Stimulated activated CD8-positive, alpha-beta memory T cell treated with anti-CD3 and anti-CD28 coated beads, Interleukin-7, amount 100 ng/mL, for 48 hours (primary cell): ENCODE results near the gene SLC11A2.
"Not testable (repeated sequence)": the region's sequence is repeated elsewhere in the genome, so short reads cannot be mapped to it uniquely, and the experiment has no call there.

Experiments used
- DNase-seq, 2 donors: peaks; one replicate each; pipeline ENCODE4 v3.0.0-alpha.2; 2020; ENCODE audit warnings: low read depth in 1 of 2; ENCODE audit errors: extremely low read depth in 1 of 2

SLC11A2 gene

GRCh38 chr12:51027342-51027835 is 1.2 kb upstream of the SLC11A2 start:
- no peak for DNase-seq

GRCh38 chr12:51025338-51025835 is 797 bp downstream of the SLC11A2 start:
- DNase-seq: no peak

- DNase-seq: no peak
These were observed 2.4 kb downstream of the SLC11A2 start for GRCh38 chr12:51023625-51024382.

GRCh38 chr12:51021694-51022093 is 4.5 kb downstream of the SLC11A2 start:
- no peak for DNase-seq

- no peak for DNase-seq
These were observed 5.6 kb downstream of the SLC11A2 start for GRCh38 chr12:51020448-51021182.

- no peak for DNase-seq
These were observed 6.3 kb downstream of the SLC11A2 start for GRCh38 chr12:51019927-51020326.

- DNase-seq: no peak
These were observed 7.2 kb downstream of the SLC11A2 start for GRCh38 chr12:51018956-51019355.

- DNase-seq: no peak
These were observed 8.7 kb downstream of the SLC11A2 start for GRCh38 chr12:51017452-51017851.

- not testable (repeated sequence) for DNase-seq
These were observed 11.7 kb downstream of the SLC11A2 start for GRCh38 chr12:51014467-51014866.

- no peak for DNase-seq
These were observed 12.7 kb downstream of the SLC11A2 start for GRCh38 chr12:51013441-51013840.

GRCh38 chr12:51012570-51013236 is 13.5 kb downstream of the SLC11A2 start:
- DNase-seq: peak in 1 of 2 donors; percentile 13

- DNase-seq: no peak
These were observed 14.2 kb downstream of the SLC11A2 start for GRCh38 chr12:51011955-51012354.

- peak in 1 of 2 donors; percentile 41 for DNase-seq
These were observed 17.1 kb downstream of the SLC11A2 start for GRCh38 chr12:51009056-51009440.

- no peak for DNase-seq
These were observed 17.7 kb downstream of the SLC11A2 start for GRCh38 chr12:51008329-51009055.

GRCh38 chr12:51005671-51006070 is 20.5 kb downstream of the SLC11A2 start:
- DNase-seq: no peak

- DNase-seq: no peak
These were observed 21.2 kb downstream of the SLC11A2 start for GRCh38 chr12:51005030-51005429.

- DNase-seq: no peak
These were observed 21.7 kb downstream of the SLC11A2 start for GRCh38 chr12:51004504-51004903.

- no peak for DNase-seq
These were observed 24.4 kb downstream of the SLC11A2 start for GRCh38 chr12:51001799-51002198.

GRCh38 chr12:51000245-51000644 is 25.9 kb downstream of the SLC11A2 start:
- DNase-seq: no peak

GRCh38 chr12:50999093-50999492 is 27.1 kb downstream of the SLC11A2 start:
- DNase-seq: no peak

- DNase-seq: no peak
These were observed 33.4 kb downstream of the SLC11A2 start for GRCh38 chr12:50992819-50993218.
